ENCODE measurements around the gene SETD1B.
A peak's percentile ranks its signal among the peaks of the same experiment; 100 is the strongest.
"Not testable (repeated sequence)": the region's sequence is repeated elsewhere in the genome, so short reads cannot be mapped to it uniquely, and the experiment has no call there.

SETD1B gene
- total RNA-seq = 28.0 to 159 (median 77.5) reads per million in 9 experiments

- Mint-ChIP-seq H3K36me3 (ENCODE audit: insufficient read depth) (peaks cover 79% of the 10 kb centered on the region), H3K27ac (peak within 1 kb of the TSS; percentile 98 to 100), H3K27me3 (no peaks in the 10 kb centered on the region), H3K4me1 (ENCODE audit: low read depth in 2 of 2) (peaks cover 39 to 49% of the 10 kb centered on the region in 2 donors), H3K4me3 (peak within 1 kb of the TSS; percentile 98 to 99), H3K9me3 (no peaks in the 10 kb centered on the region)
- peak; percentile 4 for ATAC-seq (replicated peaks)
- DNase-seq = peak in 1 of 3 experiments; percentile 32
Measured at GRCh38 chr12:121803861-121804416, at the start of gene SETD1B. SETD1B (plus strand) TSS chr12:121804009; CDS start chr12:121804738, 729 bp downstream.

GRCh38 chr12:121754836-121755235 lies 49.0 kb upstream of the SETD1B start:
- ATAC-seq (replicated peaks) (no peak), DNase-seq (no peak)
- Mint-ChIP-seq H3K27ac (no peak overlapping the region), H3K4me3 (no peak overlapping the region), H3K36me3 (ENCODE audit: insufficient read depth) (peaks cover 19% of the 10 kb centered on the region), H3K4me1 (ENCODE audit: low read depth in 2 of 2) (peaks cover 11 to 12% of the 10 kb centered on the region in 2 donors), H3K27me3 (no peaks in the 10 kb centered on the region), H3K9me3 (no peaks in the 10 kb centered on the region)

- Mint-ChIP-seq H3K36me3 (ENCODE audit: insufficient read depth) (peaks cover 14% of the 10 kb centered on the region), H3K9me3 (no peaks in the 10 kb centered on the region), H3K4me3 (no peak overlapping the region), H3K27me3 (no peaks in the 10 kb centered on the region), H3K27ac (no peak overlapping the region), H3K4me1 (ENCODE audit: low read depth in 2 of 2) (peaks cover 11 to 12% of the 10 kb centered on the region in 2 donors)
- ATAC-seq (replicated peaks) = no peak
- DNase-seq = no peak
Measured at GRCh38 chr12:121755591-121755990, 48.2 kb upstream of the SETD1B start.

GRCh38 chr12:121758536-121758935 lies 45.3 kb upstream of the SETD1B start:
- DNase-seq; H3K4me1 Mint-ChIP-seq (ENCODE audit: low read depth in 2 of 2); H3K27ac Mint-ChIP-seq; H3K27me3 Mint-ChIP-seq; H3K4me3 Mint-ChIP-seq; H3K36me3 Mint-ChIP-seq (ENCODE audit: insufficient read depth); H3K9me3 Mint-ChIP-seq; ATAC-seq (replicated peaks): not testable (repeated sequence)

- H3K4me3 Mint-ChIP-seq = no peak overlapping the region
- H3K36me3 Mint-ChIP-seq (ENCODE audit: insufficient read depth) = peaks cover 2% of the 10 kb centered on the region
- ATAC-seq (replicated peaks) (no peak), DNase-seq (no peak)
- H3K9me3 Mint-ChIP-seq = no peaks in the 10 kb centered on the region
- no peaks in the 10 kb centered on the region for H3K4me1 Mint-ChIP-seq (ENCODE audit: low read depth in 2 of 2)
- no peaks in the 10 kb centered on the region for H3K27me3 Mint-ChIP-seq
- no peak overlapping the region for H3K27ac Mint-ChIP-seq
Measured at GRCh38 chr12:121762269-121762668, 41.5 kb upstream of the SETD1B start.

- no peak for ATAC-seq (replicated peaks)
- Mint-ChIP-seq H3K36me3 (ENCODE audit: insufficient read depth) (peaks cover 2% of the 10 kb centered on the region), H3K27ac (no peak overlapping the region)
Measured at GRCh38 chr12:121764808-121765207, 39.0 kb upstream of the SETD1B start.

GRCh38 chr12:121765573-121765972 lies 38.2 kb upstream of the SETD1B start:
- H3K36me3 Mint-ChIP-seq (ENCODE audit: insufficient read depth) = peaks cover 2% of the 10 kb centered on the region
- DNase-seq = no peak
- no peaks in the 10 kb centered on the region for H3K4me1 Mint-ChIP-seq (ENCODE audit: low read depth in 2 of 2)

More at GRCh38 chr12:121764808-121765207, 39.0 kb upstream of the SETD1B start:
- no peaks in the 10 kb centered on the region for H3K27me3 Mint-ChIP-seq
- no peaks in the 10 kb centered on the region for H3K9me3 Mint-ChIP-seq
- no peak overlapping the region for H3K4me3 Mint-ChIP-seq
- H3K4me1 Mint-ChIP-seq (ENCODE audit: low read depth in 2 of 2) = no peaks in the 10 kb centered on the region
- no peak for DNase-seq

GRCh38 chr12:121766290-121767039 lies 37.3 kb upstream of the SETD1B start:
- Mint-ChIP-seq H3K36me3 (ENCODE audit: insufficient read depth) (peaks cover 2% of the 10 kb centered on the region), H3K27me3 (no peaks in the 10 kb centered on the region), H3K27ac (no peak overlapping the region), H3K9me3 (no peaks in the 10 kb centered on the region), H3K4me1 (ENCODE audit: low read depth in 2 of 2) (no peaks in the 10 kb centered on the region), H3K4me3 (no peak overlapping the region)
- DNase-seq = no peak
- ATAC-seq (replicated peaks) = no peak

More at GRCh38 chr12:121765573-121765972, 38.2 kb upstream of the SETD1B start:
- ATAC-seq (replicated peaks) = no peak
- Mint-ChIP-seq H3K4me3 (no peak overlapping the region), H3K9me3 (no peaks in the 10 kb centered on the region), H3K27me3 (no peaks in the 10 kb centered on the region), H3K27ac (no peak overlapping the region)

- ATAC-seq (replicated peaks) (no peak), DNase-seq (no peak)
- no peaks in the 10 kb centered on the region for H3K27me3 Mint-ChIP-seq
- no peaks in the 10 kb centered on the region for H3K36me3 Mint-ChIP-seq (ENCODE audit: insufficient read depth)
- no peaks in the 10 kb centered on the region for H3K9me3 Mint-ChIP-seq
- H3K27ac Mint-ChIP-seq = no peak overlapping the region
- no peaks in the 10 kb centered on the region for H3K4me1 Mint-ChIP-seq (ENCODE audit: low read depth in 2 of 2)
- H3K4me3 Mint-ChIP-seq = no peak overlapping the region
Measured at GRCh38 chr12:121767525-121768016, 36.2 kb upstream of the SETD1B start.

- no peak for DNase-seq
- ATAC-seq (replicated peaks) = no peak
Measured at GRCh38 chr12:121769297-121769830, 34.4 kb upstream of the SETD1B start.

GRCh38 chr12:121769831-121770301 lies 33.9 kb upstream of the SETD1B start:
- Mint-ChIP-seq H3K36me3 (ENCODE audit: insufficient read depth) (peaks cover 17% of the 10 kb centered on the region), H3K9me3 (no peaks in the 10 kb centered on the region), H3K27ac (no peak overlapping the region), H3K27me3 (no peaks in the 10 kb centered on the region), H3K4me1 (ENCODE audit: low read depth in 2 of 2) (peaks cover 5% of the 10 kb centered on the region in 2 donors), H3K4me3 (no peak overlapping the region)
- DNase-seq (no peak), ATAC-seq (replicated peaks) (no peak)

More at GRCh38 chr12:121769297-121769830, 34.4 kb upstream of the SETD1B start:
- peaks cover 5% of the 10 kb centered on the region in 2 donors for H3K4me1 Mint-ChIP-seq (ENCODE audit: low read depth in 2 of 2)
- H3K4me3 Mint-ChIP-seq = no peak overlapping the region
- peaks cover 12% of the 10 kb centered on the region for H3K36me3 Mint-ChIP-seq (ENCODE audit: insufficient read depth)
- no peak overlapping the region for H3K27ac Mint-ChIP-seq
- no peaks in the 10 kb centered on the region for H3K27me3 Mint-ChIP-seq
- no peaks in the 10 kb centered on the region for H3K9me3 Mint-ChIP-seq

- no peaks in the 10 kb centered on the region for H3K9me3 Mint-ChIP-seq
- ATAC-seq (replicated peaks) (no peak), DNase-seq (no peak)
- no peak overlapping the region for H3K27ac Mint-ChIP-seq
- H3K27me3 Mint-ChIP-seq = no peaks in the 10 kb centered on the region
- H3K36me3 Mint-ChIP-seq (ENCODE audit: insufficient read depth) = peaks cover 20% of the 10 kb centered on the region
- H3K4me1 Mint-ChIP-seq (ENCODE audit: low read depth in 2 of 2) = peaks cover 5% of the 10 kb centered on the region in 2 donors
- no peak overlapping the region for H3K4me3 Mint-ChIP-seq
Measured at GRCh38 chr12:121770388-121770787, 33.4 kb upstream of the SETD1B start.

- no peak overlapping the region for H3K4me3 Mint-ChIP-seq
Measured at GRCh38 chr12:121770813-121771625, 32.8 kb upstream of the SETD1B start.

More at GRCh38 chr12:121770813-121771625, 32.8 kb upstream of the SETD1B start:
- H3K27ac Mint-ChIP-seq = no peak overlapping the region
- ATAC-seq (replicated peaks) (no peak), DNase-seq (no peak)
- no peaks in the 10 kb centered on the region for H3K9me3 Mint-ChIP-seq
- no peaks in the 10 kb centered on the region for H3K27me3 Mint-ChIP-seq
- H3K36me3 Mint-ChIP-seq (ENCODE audit: insufficient read depth) = peaks cover 26% of the 10 kb centered on the region
- H3K4me1 Mint-ChIP-seq (ENCODE audit: low read depth in 2 of 2) = peaks cover 5% of the 10 kb centered on the region in 2 donors

Measured in effector memory CD8-positive, alpha-beta T cell (primary cell).